Ascending aorta (tissue), 2 donors: ENCODE data around the gene MFNG. TPM values are rescaled to one million over a fixed set of nuclear protein-coding genes. Genes with fewer than 3 reads are reported as not detected.

ENCODE experiments used
- DNase-seq, 2 donors: peaks; one replicate each; pipeline ENCODE4 v3.0.0-alpha.2; 2019; ENCODE audit warnings: low spot score in 2 of 2
- H3K27ac ChIP-seq, 2 donors: fragments of 200-600 bp; sonication (generic); one replicate each; pipeline ENCODE4 v1.5.1; 2016 to 2017; ENCODE audit warnings: mild to moderate bottlenecking in 1 of 2
- H3K27me3 ChIP-seq: fragments of 200-600 bp; sonication (generic); one replicate; pipeline ENCODE4 v1.5.1; 2017
- H3K36me3 ChIP-seq, 2 donors: fragments of 200-600 bp; sonication (generic); one replicate each; pipeline ENCODE4 v1.5.1; 2016
- H3K4me1 ChIP-seq, 2 donors: fragments of 200-600 bp; sonication (generic); one replicate each; pipeline ENCODE4 v1.5.1; 2016 to 2017; ENCODE audit warnings: mild to moderate bottlenecking in 1 of 2
- H3K4me3 ChIP-seq, 2 donors: fragments of 200-600 bp; sonication (generic); one replicate each; pipeline ENCODE4 v1.5.1; 2016 to 2017; ENCODE audit warnings: mild to moderate bottlenecking in 1 of 2
- H3K9me3 ChIP-seq, 2 donors: fragments of 200-600 bp; sonication (generic); one replicate each; pipeline ENCODE4 v1.5.1; 2016
- CTCF ChIP-seq, 3 experiments: fragments of 200-600 bp in 2 of 3; fragments of 450-650 bp in 1 of 3; sonication (generic) in 2 of 3; IDR thresholded peaks; one replicate each; pipeline ENCODE4 v1.5.1; 2016 to 2019; ENCODE audit warnings: antibody characterized with exemption in 3 of 3, mild to moderate bottlenecking in 1 of 3, moderate library complexity in 1 of 3
- intact Hi-C: fragments of 100-400 bp; cut with DNase I; formaldehyde crosslinking; loops from one replicate; pipeline ENCODE4 v1.15.1; 2023
- total RNA-seq: library from RNA; depleted of rRNA; stranded (reverse); fragments of >200 nt; gene quantifications from one replicate; pipeline ENCODE4 v1.1.0, GENCODE V29; 2016

MFNG gene
- total RNA-seq, 1 donor from 2014 or later = 101 TPM

DNA sequence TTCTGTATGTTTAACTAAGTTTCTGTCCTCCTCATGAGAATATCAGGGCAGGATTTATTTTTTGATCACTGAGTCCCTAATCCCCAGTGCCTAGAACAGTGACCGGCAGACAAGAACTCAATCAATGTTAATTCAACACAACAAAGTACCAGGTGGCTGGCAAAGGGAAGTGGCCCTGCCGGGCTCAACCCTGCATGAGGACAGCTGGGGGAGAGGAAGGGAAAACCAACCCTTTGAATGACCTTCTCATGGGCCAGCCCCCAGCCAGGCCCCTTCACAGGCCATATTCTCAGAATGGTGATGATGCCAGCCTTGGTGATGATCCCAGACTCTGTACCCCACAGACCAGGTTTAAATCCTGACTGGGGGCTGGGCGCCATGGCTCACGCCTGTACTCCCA is 1.4 kb upstream of the MFNG start:
- TF ChIP-seq CTCF (IDR thresholded peaks at IDR 0.05) = no peak
- intact Hi-C loops = no loop called here
- H3K36me3 ChIP-seq = no peaks in the 10 kb centered on the region
- H3K4me1 ChIP-seq = peaks cover 10 to 15% of the 10 kb centered on the region in 2 donors
- no peaks in the 10 kb centered on the region for H3K9me3 ChIP-seq
- no peak overlapping the region for H3K27ac ChIP-seq
- H3K4me3 ChIP-seq = no peak overlapping the region
- no peak for DNase-seq
- no peaks in the 10 kb centered on the region for H3K27me3 ChIP-seq

DNA sequence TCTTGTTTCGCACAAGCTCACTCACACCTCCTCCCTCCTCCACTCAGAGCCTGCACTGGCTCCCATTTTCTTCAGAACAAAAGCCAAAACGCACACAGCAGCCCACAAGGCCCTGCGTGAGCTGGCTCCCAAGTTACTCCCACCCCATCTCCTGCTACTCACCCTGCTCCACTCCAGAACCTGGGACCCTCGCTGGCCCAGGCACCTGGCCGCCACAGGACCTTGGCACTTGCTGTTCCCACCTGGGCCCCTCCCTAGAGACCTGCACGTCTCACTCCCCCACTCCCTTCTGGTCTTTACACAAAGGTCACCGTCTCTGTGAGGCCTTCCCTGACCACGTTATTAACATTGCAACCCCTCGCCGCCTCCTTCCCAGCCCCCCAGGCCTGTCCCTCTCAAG is 945 bp upstream of the MFNG start:
- Histone ChIP-seq H3K9me3 (no peaks in the 10 kb centered on the region), H3K36me3 (no peaks in the 10 kb centered on the region), H3K27me3 (no peaks in the 10 kb centered on the region), H3K4me3 (no peak overlapping the region), H3K27ac (no peak overlapping the region), H3K4me1 (peaks cover 10 to 15% of the 10 kb centered on the region in 2 donors)
- intact Hi-C loops = no loop called here
- no peak for DNase-seq
- no peak for TF ChIP-seq CTCF (IDR thresholded peaks at IDR 0.05)

DNA sequence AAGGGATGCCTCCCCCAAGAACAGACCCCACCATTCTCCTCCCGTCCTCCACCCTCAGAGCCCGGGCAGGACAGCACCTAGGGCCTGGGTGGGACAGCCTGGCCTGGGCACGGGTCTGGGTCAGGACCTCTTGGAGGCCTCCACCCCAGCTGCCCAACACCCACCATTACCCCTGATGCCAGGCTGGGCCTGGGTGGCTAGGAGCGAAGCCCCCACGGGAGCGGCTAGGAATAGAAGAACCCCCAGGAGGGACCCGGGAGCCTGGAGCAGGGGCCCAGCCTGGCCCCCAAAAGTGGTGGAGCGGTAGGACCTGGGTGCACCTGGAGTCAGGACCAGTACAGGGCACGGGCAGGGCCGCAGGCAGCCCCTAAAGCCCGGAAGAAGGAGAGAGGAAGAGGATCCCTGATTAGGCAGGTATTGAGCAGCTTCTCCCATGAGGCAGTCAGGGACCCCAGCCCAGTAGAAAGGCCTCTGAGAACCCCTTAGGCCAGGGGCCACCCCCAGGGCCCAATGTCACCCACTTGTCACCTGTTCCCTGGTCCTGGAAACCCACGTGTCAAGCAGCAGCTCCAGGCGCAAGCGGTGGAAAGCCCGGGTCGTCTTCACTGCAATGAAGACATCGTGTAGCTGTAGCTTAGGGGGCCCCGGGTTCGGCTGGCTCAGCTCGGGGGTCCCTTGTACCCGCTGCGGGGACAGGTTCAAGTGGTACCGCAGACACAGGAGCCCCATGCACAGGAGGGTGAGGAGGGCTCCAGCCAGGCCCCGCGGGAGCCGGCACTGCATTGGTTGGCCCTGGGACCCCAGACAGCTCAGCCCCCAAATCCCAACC is 575 bp downstream of the MFNG start:
- Histone ChIP-seq H3K9me3 (no peaks in the 10 kb centered on the region), H3K27ac (peak overlapping the region; percentile 12 to 55), H3K27me3 (no peaks in the 10 kb centered on the region), H3K4me1 (peaks cover 10 to 15% of the 10 kb centered on the region in 2 donors), H3K36me3 (no peaks in the 10 kb centered on the region), H3K4me3 (peak overlapping the region; percentile 8 to 46)
- no peak for DNase-seq
- intact Hi-C loops = no loop called here
- TF ChIP-seq CTCF (IDR thresholded peaks at IDR 0.05) = no peak

GRCh38 chr22:37484480-37485394 is 1.4 kb downstream of the MFNG start:
- intact Hi-C loops = no loop called here
- peak; percentile 64 to 82 for DNase-seq
- no peaks in the 10 kb centered on the region for H3K27me3 ChIP-seq
- peak overlapping the region; percentile 12 to 55 for H3K27ac ChIP-seq
- peaks cover 10 to 15% of the 10 kb centered on the region in 2 donors for H3K4me1 ChIP-seq
- no peak for TF ChIP-seq CTCF (IDR thresholded peaks at IDR 0.05)
- no peaks in the 10 kb centered on the region for H3K9me3 ChIP-seq
- no peaks in the 10 kb centered on the region for H3K36me3 ChIP-seq
- H3K4me3 ChIP-seq = peak overlapping the region; percentile 8 to 46

GRCh38 chr22:37483050-37483449 is 3.1 kb downstream of the MFNG start:
- TF ChIP-seq CTCF (IDR thresholded peaks at IDR 0.05) = no peak
- no peaks in the 10 kb centered on the region for H3K27me3 ChIP-seq
- H3K4me3 ChIP-seq = no peak overlapping the region
- no peak for DNase-seq
- peaks cover 10 to 15% of the 10 kb centered on the region in 2 donors for H3K4me1 ChIP-seq
- no peaks in the 10 kb centered on the region for H3K36me3 ChIP-seq
- intact Hi-C loops = no loop called here
- no peaks in the 10 kb centered on the region for H3K9me3 ChIP-seq
- H3K27ac ChIP-seq = no peak overlapping the region
